Measurements from ENCODE around the gene BIRC2.

BIRC2 gene

GRCh38 chr11:102322560-102322959 lies 24.5 kb upstream of the BIRC2 start:
- 0 out of 2 replicates have a peak overlapping the region, but pooled peaks have one; percentile 7 for H3K9ac ChIP-seq (ENCODE audit: low read length)
- peaks cover 14% of the 10 kb centered on the region for H3F3A ChIP-seq (ENCODE audit: insufficient read depth, low read length)
- H3K9me3 ChIP-seq (replicated peaks; ENCODE audit: insufficient read depth, low read length): no peaks in the 10 kb centered on the region
- TF ChIP-seq, protein P1, sequence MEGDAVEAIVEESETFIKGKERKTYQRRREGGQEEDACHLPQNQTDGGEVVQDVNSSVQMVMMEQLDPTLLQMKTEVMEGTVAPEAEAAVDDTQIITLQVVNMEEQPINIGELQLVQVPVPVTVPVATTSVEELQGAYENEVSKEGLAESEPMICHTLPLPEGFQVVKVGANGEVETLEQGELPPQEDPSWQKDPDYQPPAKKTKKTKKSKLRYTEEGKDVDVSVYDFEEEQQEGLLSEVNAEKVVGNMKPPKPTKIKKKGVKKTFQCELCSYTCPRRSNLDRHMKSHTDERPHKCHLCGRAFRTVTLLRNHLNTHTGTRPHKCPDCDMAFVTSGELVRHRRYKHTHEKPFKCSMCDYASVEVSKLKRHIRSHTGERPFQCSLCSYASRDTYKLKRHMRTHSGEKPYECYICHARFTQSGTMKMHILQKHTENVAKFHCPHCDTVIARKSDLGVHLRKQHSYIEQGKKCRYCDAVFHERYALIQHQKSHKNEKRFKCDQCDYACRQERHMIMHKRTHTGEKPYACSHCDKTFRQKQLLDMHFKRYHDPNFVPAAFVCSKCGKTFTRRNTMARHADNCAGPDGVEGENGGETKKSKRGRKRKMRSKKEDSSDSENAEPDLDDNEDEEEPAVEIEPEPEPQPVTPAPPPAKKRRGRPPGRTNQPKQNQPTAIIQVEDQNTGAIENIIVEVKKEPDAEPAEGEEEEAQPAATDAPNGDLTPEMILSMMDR (IDR thresholded peaks at IDR 0.05; ENCODE audit: low read length): no peak
- no peak for TF ChIP-seq EZH2phosphoT487 (IDR thresholded peaks at IDR 0.05; ENCODE audit: low read length)
- no peak for TF ChIP-seq EZH2 (optimal IDR thresholded peaks at IDR 0.05; ENCODE audit: low read depth, low read length)
- H2AFZ ChIP-seq (ENCODE audit: low read length): no peak overlapping the region
- no peak overlapping the region for H3K4me3 ChIP-seq (ENCODE audit: low read length)
- H3K27ac ChIP-seq (ENCODE audit: low read length): peak overlapping the region; percentile 8; the same call in 1 of the 2 replicates
- peak overlapping the region; percentile 54; the same call in 1 of the 2 replicates for H3K4me2 ChIP-seq (ENCODE audit: low read depth, low read length)
- peaks cover 76% of the 10 kb centered on the region for H3K79me2 ChIP-seq (ENCODE audit: low read length)
- H3K36me3 ChIP-seq (replicated peaks; ENCODE audit: insufficient read depth, low read length): peaks cover 2% of the 10 kb centered on the region
- no peaks in the 10 kb centered on the region for H4K20me1 ChIP-seq (ENCODE audit: insufficient read depth, low read length)
- peak; percentile 54 for DNase-seq
- H3K27me3 ChIP-seq (replicated peaks; ENCODE audit: insufficient read depth, low read length): no peaks in the 10 kb centered on the region
- H3K9me2 ChIP-seq (replicated peaks; ENCODE audit: insufficient read depth, low read length): no peaks in the 10 kb centered on the region
- H3K4me1 ChIP-seq (ENCODE audit: low read length): peaks cover 36% of the 10 kb centered on the region

GRCh38 chr11:102323542-102324251 lies 23.3 kb upstream of the BIRC2 start:
- Histone ChIP-seq H3K4me2 (ENCODE audit: low read depth, low read length) (no peak overlapping the region), H3K9me3 (replicated peaks; ENCODE audit: insufficient read depth, low read length) (no peaks in the 10 kb centered on the region), H3K27me3 (replicated peaks; ENCODE audit: insufficient read depth, low read length) (no peaks in the 10 kb centered on the region), H3K79me2 (ENCODE audit: low read length) (peaks cover 64% of the 10 kb centered on the region), H3K27ac (ENCODE audit: low read length) (no peak overlapping the region), H3K9me2 (replicated peaks; ENCODE audit: insufficient read depth, low read length) (no peaks in the 10 kb centered on the region), H4K20me1 (ENCODE audit: insufficient read depth, low read length) (no peaks in the 10 kb centered on the region), H3F3A (ENCODE audit: insufficient read depth, low read length) (0 out of 2 replicates have a peak, but pooled peaks cover 6% of the 10 kb centered on the region), H3K4me1 (ENCODE audit: low read length) (peaks cover 36% of the 10 kb centered on the region), H3K9ac (ENCODE audit: low read length) (no peak overlapping the region), H3K36me3 (replicated peaks; ENCODE audit: insufficient read depth, low read length) (peaks cover 10% of the 10 kb centered on the region), H3K4me3 (ENCODE audit: low read length) (no peak overlapping the region), H2AFZ (ENCODE audit: low read length) (no peak overlapping the region)
- TF ChIP-seq, protein P1 (IDR thresholded peaks at IDR 0.05; ENCODE audit: low read length): no peak
- TF ChIP-seq EZH2 (optimal IDR thresholded peaks at IDR 0.05; ENCODE audit: low read depth, low read length) (no peak), EZH2phosphoT487 (IDR thresholded peaks at IDR 0.05; ENCODE audit: low read length) (no peak)
- DNase-seq: no peak

- H3K27me3 ChIP-seq (replicated peaks; ENCODE audit: insufficient read depth, low read length): no peaks in the 10 kb centered on the region
- H3K27ac ChIP-seq (ENCODE audit: low read length): no peak overlapping the region
- no peak overlapping the region for H3K4me3 ChIP-seq (ENCODE audit: low read length)
- H3K36me3 ChIP-seq (replicated peaks; ENCODE audit: insufficient read depth, low read length): peaks cover 14% of the 10 kb centered on the region
- H3K79me2 ChIP-seq (ENCODE audit: low read length): peaks cover 51% of the 10 kb centered on the region
- no peak overlapping the region for H3K9ac ChIP-seq (ENCODE audit: low read length)
- no peaks in the 10 kb centered on the region for H3K9me3 ChIP-seq (replicated peaks; ENCODE audit: insufficient read depth, low read length)
- H3K4me1 ChIP-seq (ENCODE audit: low read length): peaks cover 27% of the 10 kb centered on the region
- TF ChIP-seq, protein P1 (IDR thresholded peaks at IDR 0.05; ENCODE audit: low read length): no peak
- TF ChIP-seq EZH2 (optimal IDR thresholded peaks at IDR 0.05; ENCODE audit: low read depth, low read length): no peak
- no peak for TF ChIP-seq EZH2phosphoT487 (IDR thresholded peaks at IDR 0.05; ENCODE audit: low read length)
- DNase-seq: no peak
- no peaks in the 10 kb centered on the region for H3K9me2 ChIP-seq (replicated peaks; ENCODE audit: insufficient read depth, low read length)
- no peak overlapping the region for H2AFZ ChIP-seq (ENCODE audit: low read length)
- 0 out of 2 replicates have a peak, but pooled peaks cover 3% of the 10 kb centered on the region for H3F3A ChIP-seq (ENCODE audit: insufficient read depth, low read length)
- no peaks in the 10 kb centered on the region for H4K20me1 ChIP-seq (ENCODE audit: insufficient read depth, low read length)
- no peak overlapping the region for H3K4me2 ChIP-seq (ENCODE audit: low read depth, low read length)
Measured at GRCh38 chr11:102325088-102325487, 21.9 kb upstream of the BIRC2 start.
